HepG2 (cell line): Measurements from ENCODE around the gene PPIB. TPM values are rescaled to one million over a fixed set of nuclear protein-coding genes. Genes with fewer than 3 reads are reported as not detected.

Source experiments
- CEBPG ChIP-seq: IDR thresholded peaks from 2 replicates; pipeline ENCODE4 v1.6.1; 2016
- CHD4 ChIP-seq: fragments of 200-600 bp; sonication (generic); IDR thresholded peaks from 2 replicates; pipeline ENCODE4 v1.7.0; 2017; ENCODE audit warnings: mild to moderate bottlenecking, low read length, borderline replicate concordance
- CREM ChIP-seq, 2 experiments: sonication (generic) in 1 of 2; formaldehyde crosslinking in 1 of 2; IDR thresholded peaks; 2 replicates each; pipeline versions ENCODE4 v1.4.0 to v1.6.1; 2016 to 2020; ENCODE audit warnings: antibody characterized with exemption in 1 of 2, mild to moderate bottlenecking in 1 of 2, missing genetic modification reagents in 1 of 2
- EZH2 ChIP-seq: conservative IDR thresholded peaks from 2 replicates; pipeline ENCODE4 v1.6.1; 2012; ENCODE audit warnings: mild to moderate bottlenecking, low read depth, low read length, moderate library complexity
- GATAD2A ChIP-seq: IDR thresholded peaks from 2 replicates; pipeline ENCODE4 v1.6.1; 2016
- HHEX ChIP-seq: IDR thresholded peaks from 2 replicates; pipeline ENCODE4 v1.6.1; 2016; ENCODE audit warnings: control low read depth
- KDM2A ChIP-seq: sonication (generic); formaldehyde crosslinking; IDR thresholded peaks from 2 replicates; pipeline ENCODE4 v1.4.0; 2020; ENCODE audit warnings: low read depth, missing genetic modification reagents, borderline replicate concordance
- LCORL ChIP-seq, 2 experiments: fragments of 450-650 bp in 1 of 2; sonication (generic) in 1 of 2; formaldehyde crosslinking in 1 of 2; IDR thresholded peaks; 2 replicates each; pipeline versions ENCODE4 v1.5.0 to v1.6.1; 2017 to 2020; ENCODE audit warnings: antibody characterized with exemption in 1 of 2, missing genetic modification reagents in 1 of 2
- MTF1 ChIP-seq: sonication (generic); formaldehyde crosslinking; IDR thresholded peaks from 2 replicates; pipeline ENCODE4 v1.5.0; 2020; ENCODE audit warnings: missing genetic modification reagents
- NFIC ChIP-seq: IDR thresholded peaks from 2 replicates; pipeline ENCODE4 v1.6.1; 2012; ENCODE audit warnings: mild to moderate bottlenecking, low read length, inconsistent platforms
- NONO ChIP-seq, 2 experiments: fragments of 450-650 bp in 1 of 2; sonication (generic) in 1 of 2; formaldehyde crosslinking in 1 of 2; IDR thresholded peaks in 1 of 2; conservative IDR thresholded peaks in 1 of 2; 2 replicates each; pipeline versions ENCODE4 v1.6.1 to v1.8.0; 2017 to 2022; ENCODE audit warnings: mild to moderate bottlenecking in 1 of 2, missing genetic modification reagents in 1 of 2, moderate library complexity in 1 of 2
- SMAD1 ChIP-seq: sonication (generic); formaldehyde crosslinking; IDR thresholded peaks from 2 replicates; pipeline ENCODE4 v1.4.0; 2020; ENCODE audit warnings: missing genetic modification reagents, low read depth, mild to moderate bottlenecking, borderline replicate concordance
- U2AF1 ChIP-seq: fragments of 200-400 bp; formaldehyde crosslinking; optimal IDR thresholded peaks from 2 replicates; pipeline ENCODE3; 2017; ENCODE audit warnings: mild to moderate bottlenecking, low read depth, low read length
- YEATS4 ChIP-seq: sonication (generic); formaldehyde crosslinking; IDR thresholded peaks from 2 replicates; pipeline ENCODE4 v1.4.0; 2020; ENCODE audit warnings: missing genetic modification reagents, borderline replicate concordance
- ZFP36L1 ChIP-seq: sonication (generic); formaldehyde crosslinking; IDR thresholded peaks from 2 replicates; pipeline ENCODE4 v1.8.0; 2022; ENCODE audit warnings: mild to moderate bottlenecking, missing genetic modification reagents, moderate library complexity
- ZFP41 ChIP-seq: sonication (generic); formaldehyde crosslinking; IDR thresholded peaks from 2 replicates; pipeline ENCODE4 v1.4.0; 2020; ENCODE audit warnings: mild to moderate bottlenecking, missing genetic modification reagents, borderline replicate concordance
- ZFX ChIP-seq: sonication (generic); formaldehyde crosslinking; IDR thresholded peaks from 2 replicates; pipeline ENCODE4 v1.4.0; 2020; ENCODE audit warnings: mild to moderate bottlenecking, low read depth, missing genetic modification reagents, moderate library complexity
- ZMAT5 ChIP-seq: sonication (generic); formaldehyde crosslinking; IDR thresholded peaks from 2 replicates; pipeline ENCODE4 v1.5.0; 2020; ENCODE audit warnings: mild to moderate bottlenecking, low read depth, missing genetic modification reagents, borderline replicate concordance
- ZNF207 ChIP-seq: fragments of 450-650 bp; IDR thresholded peaks from 2 replicates; pipeline ENCODE4 v1.6.1; 2016; ENCODE audit warnings: antibody characterized with exemption, borderline replicate concordance
- ZNF260 ChIP-seq: sonication (generic); formaldehyde crosslinking; IDR thresholded peaks from 2 replicates; pipeline ENCODE4 v1.4.0; 2020; ENCODE audit warnings: missing genetic modification reagents, low read depth, mild to moderate bottlenecking, borderline replicate concordance
- ZNF264 ChIP-seq: sonication (generic); formaldehyde crosslinking; IDR thresholded peaks from 2 replicates; pipeline ENCODE4 v1.4.0; 2020; ENCODE audit warnings: missing genetic modification reagents
- ZNF3 ChIP-seq: IDR thresholded peaks from 2 replicates; pipeline ENCODE4 v1.7.0; 2017; ENCODE audit warnings: inconsistent platforms
- ZNF337 ChIP-seq: sonication (generic); formaldehyde crosslinking; IDR thresholded peaks from 2 replicates; pipeline ENCODE4 v1.5.1; 2020; ENCODE audit warnings: missing genetic modification reagents, low read depth, mild to moderate bottlenecking, borderline replicate concordance
- ZNF530 ChIP-seq: sonication (generic); formaldehyde crosslinking; IDR thresholded peaks from 2 replicates; pipeline ENCODE4 v1.5.0; 2020; ENCODE audit warnings: low read depth, mild to moderate bottlenecking, missing genetic modification reagents
- ZNF550 ChIP-seq: sonication (generic); formaldehyde crosslinking; IDR thresholded peaks from 2 replicates; pipeline ENCODE4 v1.4.0; 2020; ENCODE audit warnings: mild to moderate bottlenecking, missing genetic modification reagents, borderline replicate concordance
- ZNF75D ChIP-seq: sonication (generic); formaldehyde crosslinking; IDR thresholded peaks from 2 replicates; pipeline ENCODE4 v1.8.1; 2023; ENCODE audit warnings: missing genetic modification reagents, mild to moderate bottlenecking, borderline replicate concordance
- ZNF768 ChIP-seq: sonication (generic); formaldehyde crosslinking; IDR thresholded peaks from 2 replicates; pipeline ENCODE4 v1.4.0; 2020; ENCODE audit warnings: missing genetic modification reagents
- ZNF83 ChIP-seq: sonication (generic); formaldehyde crosslinking; IDR thresholded peaks from 2 replicates; pipeline ENCODE4 v1.4.0; 2020; ENCODE audit warnings: missing genetic modification reagents, mild to moderate bottlenecking, borderline replicate concordance
- polyA plus RNA-seq, 8 experiments: library from polyadenylated mRNA; depleted of rRNA in 3 of 8; stranded (reverse) in 7 of 8; unstranded in 1 of 8; fragments of >200 nt; fragmentation: Illumina TruSeq in 4 of 8; extraction: Trizol in 4 of 8; gene quantifications; 2 replicates each; pipeline versions ENCODE4 v1.2.1 to v1.2.3, GENCODE V29; 2011 to 2016; ENCODE audit warnings: low read depth in 4 of 8, missing spikeins in 1 of 8, mixed read lengths in 1 of 8; ENCODE audit not compliant: insufficient read depth in 1 of 8
- total RNA-seq, 5 experiments: library from RNA; depleted of rRNA; stranded (reverse); fragments of >200 nt; fragmentation: Illumina TruSeq; extraction: Trizol; gene quantifications; 2 replicates each; pipeline ENCODE4 v1.2.3, GENCODE V29; 2016; ENCODE audit warnings: low read depth in 1 of 5
- TF ChIP-seq, protein P1 (sequence below): sonication (generic); formaldehyde crosslinking; IDR thresholded peaks from 2 replicates; pipeline ENCODE4 v1.4.0; 2020; ENCODE audit warnings: missing genetic modification reagents
- TF ChIP-seq, protein P2 (sequence below): sonication (generic); formaldehyde crosslinking; IDR thresholded peaks from 2 replicates; pipeline ENCODE4 v1.5.0; 2020; ENCODE audit warnings: missing genetic modification reagents
- TF ChIP-seq, protein P3 (sequence below): sonication (generic); formaldehyde crosslinking; IDR thresholded peaks from 2 replicates; pipeline ENCODE4 v1.4.0; 2020; ENCODE audit warnings: missing genetic modification reagents

PPIB gene
- total and polyA plus RNA-seq, 2 of the 13 experiments (the other 11 are each of a cell fraction or from before 2014, with no cell fraction given): 780 to 882 TPM

GRCh38 chr15:64146885-64147681 is 15.7 kb downstream of the PPIB start (continued):
- TF ChIP-seq, protein P1, sequence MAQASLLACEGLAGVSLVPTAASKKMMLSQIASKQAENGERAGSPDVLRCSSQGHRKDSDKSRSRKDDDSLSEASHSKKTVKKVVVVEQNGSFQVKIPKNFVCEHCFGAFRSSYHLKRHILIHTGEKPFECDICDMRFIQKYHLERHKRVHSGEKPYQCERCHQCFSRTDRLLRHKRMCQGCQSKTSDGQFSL (CRISPR knock-in tag): no peak
- no peak for TF ChIP-seq SMAD1 (CRISPR knock-in tag)
- no peak for TF ChIP-seq YEATS4 (CRISPR knock-in tag)
- no peak for TF ChIP-seq ZNF83 (CRISPR knock-in tag)
- no peak for TF ChIP-seq ZNF260 (CRISPR knock-in tag)
- TF ChIP-seq LCORL (IDR thresholded peaks at IDR 0.05): no peak
- no peak for TF ChIP-seq LCORL (CRISPR knock-in tag; IDR thresholded peaks at IDR 0.05)
- no peak for TF ChIP-seq HHEX (CRISPR knock-in tag)
- no peak for TF ChIP-seq NONO (IDR thresholded peaks at IDR 0.05)
- TF ChIP-seq NONO (CRISPR knock-in tag; conservative IDR thresholded peaks at IDR 0.05): no peak
- TF ChIP-seq ZNF75D (CRISPR knock-in tag): no peak
- TF ChIP-seq U2AF1: no peak
- TF ChIP-seq, protein P2, sequence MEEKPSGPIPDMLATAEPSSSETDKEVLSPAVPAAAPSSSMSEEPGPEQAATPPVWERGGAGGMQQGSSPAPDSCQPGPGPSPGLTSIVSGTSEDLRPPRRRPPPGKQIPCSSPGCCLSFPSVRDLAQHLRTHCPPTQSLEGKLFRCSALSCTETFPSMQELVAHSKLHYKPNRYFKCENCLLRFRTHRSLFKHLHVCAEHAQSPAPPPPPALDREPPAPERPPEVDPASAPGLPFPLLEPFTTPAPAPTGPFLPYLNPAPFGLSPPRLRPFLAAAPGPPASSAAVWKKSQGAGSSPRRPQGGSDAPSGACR (CRISPR knock-in tag): no peak
- TF ChIP-seq NFIC: no peak
- TF ChIP-seq ZNF3 (CRISPR knock-in tag): no peak
- no peak for TF ChIP-seq CHD4
- peak; percentile 90 for TF ChIP-seq KDM2A (CRISPR knock-in tag)
- TF ChIP-seq CEBPG (CRISPR knock-in tag): no peak
- TF ChIP-seq ZFP36L1: 0 out of 2 replicates have a peak, but pooled peaks have one; percentile 50
- TF ChIP-seq ZNF264 (CRISPR knock-in tag): no peak
- TF ChIP-seq ZNF550 (CRISPR knock-in tag): no peak
- no peak for TF ChIP-seq ZMAT5 (CRISPR knock-in tag)
- no peak for TF ChIP-seq CREM (IDR thresholded peaks at IDR 0.05)
- TF ChIP-seq CREM (CRISPR knock-in tag; IDR thresholded peaks at IDR 0.05): no peak
- TF ChIP-seq ZNF337 (CRISPR knock-in tag): no peak
- TF ChIP-seq ZNF768 (CRISPR knock-in tag): peak; percentile 47; the same call in 1 of the 2 replicates
- TF ChIP-seq EZH2: no peak
- no peak for TF ChIP-seq MTF1 (CRISPR knock-in tag)
- no peak for TF ChIP-seq ZNF530
- TF ChIP-seq ZFP41 (CRISPR knock-in tag): no peak
- TF ChIP-seq GATAD2A (CRISPR knock-in tag): peak; percentile 65
- no peak for TF ChIP-seq ZNF207
- peak; percentile 62 for TF ChIP-seq ZFX (CRISPR knock-in tag)
- TF ChIP-seq, protein P3, sequence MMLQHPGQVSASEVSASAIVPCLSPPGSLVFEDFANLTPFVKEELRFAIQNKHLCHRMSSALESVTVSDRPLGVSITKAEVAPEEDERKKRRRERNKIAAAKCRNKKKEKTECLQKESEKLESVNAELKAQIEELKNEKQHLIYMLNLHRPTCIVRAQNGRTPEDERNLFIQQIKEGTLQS (CRISPR knock-in tag): no peak
